HEK293 (cell line): ENCODE data around the gene B3GALT2.

Experiments used
- PRDM1 ChIP-seq: fragments of 450-650 bp; formaldehyde crosslinking; IDR thresholded peaks from 2 replicates; pipeline ENCODE4; 2016; ENCODE audit warnings: missing biosample characterization, missing genetic modification characterization
- SP3 ChIP-seq: fragments of 450-650 bp; formaldehyde crosslinking; IDR thresholded peaks from 2 replicates; pipeline ENCODE4 v1.5.1; 2016; ENCODE audit warnings: missing biosample characterization, missing genetic modification characterization
- TRIM28 ChIP-seq: IDR thresholded peaks from 2 replicates; pipeline ENCODE4 v1.6.1; 2011; ENCODE audit warnings: low read length, control low read depth, borderline replicate concordance
- ZNF335 ChIP-seq: fragments of 450-650 bp; formaldehyde crosslinking; conservative IDR thresholded peaks from 2 replicates; pipeline ENCODE4 v1.5.1; 2016; ENCODE audit warnings: missing biosample characterization, missing genetic modification characterization
- ZNF341 ChIP-seq: fragments of 450-650 bp; formaldehyde crosslinking; IDR thresholded peaks from 2 replicates; pipeline ENCODE4; 2016; ENCODE audit warnings: low read depth, missing biosample characterization, missing genetic modification characterization
- ZNF423 ChIP-seq: fragments of 450-650 bp; formaldehyde crosslinking; IDR thresholded peaks from 2 replicates; pipeline ENCODE4 v1.5.1; 2016; ENCODE audit warnings: missing biosample characterization, missing genetic modification characterization
- TF ChIP-seq, protein P1 (sequence below): fragments of 450-650 bp; formaldehyde crosslinking; IDR thresholded peaks from 2 replicates; pipeline ENCODE4 v1.5.1; 2016; ENCODE audit warnings: missing biosample characterization, missing genetic modification characterization
- TF ChIP-seq, protein P2 (sequence below): fragments of 450-650 bp; formaldehyde crosslinking; IDR thresholded peaks from 2 replicates; pipeline ENCODE4 v1.5.1; 2017; ENCODE audit warnings: missing biosample characterization, mild to moderate bottlenecking, missing genetic modification characterization, moderate library complexity

DNA sequence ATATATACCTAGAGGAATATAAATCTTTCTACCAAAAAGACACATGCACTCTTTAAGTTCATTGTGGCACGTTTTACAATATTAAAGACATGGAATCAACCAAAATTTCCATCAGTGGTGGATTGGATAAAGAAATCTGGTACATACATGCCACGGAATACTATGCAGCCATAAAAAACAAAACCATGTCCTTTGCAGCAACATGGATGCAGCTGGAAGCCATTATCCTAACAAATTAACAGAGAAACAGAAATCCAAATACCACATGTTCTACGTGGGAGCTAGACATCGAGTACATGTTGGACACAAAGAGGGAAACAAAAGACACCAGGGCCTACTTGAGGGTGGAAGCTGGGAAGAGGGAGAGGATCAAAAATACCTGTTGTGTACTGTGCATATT, 33.0 kb upstream of the B3GALT2 start:
- no peak for TF ChIP-seq ZNF341
- TF ChIP-seq ZNF335 (tag by site-specific recombination) = no peak
- TF ChIP-seq, protein P1, sequence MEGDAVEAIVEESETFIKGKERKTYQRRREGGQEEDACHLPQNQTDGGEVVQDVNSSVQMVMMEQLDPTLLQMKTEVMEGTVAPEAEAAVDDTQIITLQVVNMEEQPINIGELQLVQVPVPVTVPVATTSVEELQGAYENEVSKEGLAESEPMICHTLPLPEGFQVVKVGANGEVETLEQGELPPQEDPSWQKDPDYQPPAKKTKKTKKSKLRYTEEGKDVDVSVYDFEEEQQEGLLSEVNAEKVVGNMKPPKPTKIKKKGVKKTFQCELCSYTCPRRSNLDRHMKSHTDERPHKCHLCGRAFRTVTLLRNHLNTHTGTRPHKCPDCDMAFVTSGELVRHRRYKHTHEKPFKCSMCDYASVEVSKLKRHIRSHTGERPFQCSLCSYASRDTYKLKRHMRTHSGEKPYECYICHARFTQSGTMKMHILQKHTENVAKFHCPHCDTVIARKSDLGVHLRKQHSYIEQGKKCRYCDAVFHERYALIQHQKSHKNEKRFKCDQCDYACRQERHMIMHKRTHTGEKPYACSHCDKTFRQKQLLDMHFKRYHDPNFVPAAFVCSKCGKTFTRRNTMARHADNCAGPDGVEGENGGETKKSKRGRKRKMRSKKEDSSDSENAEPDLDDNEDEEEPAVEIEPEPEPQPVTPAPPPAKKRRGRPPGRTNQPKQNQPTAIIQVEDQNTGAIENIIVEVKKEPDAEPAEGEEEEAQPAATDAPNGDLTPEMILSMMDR (tag by site-specific recombination) = no peak
- TF ChIP-seq ZNF423 = no peak
- TF ChIP-seq TRIM28 = no peak
- no peak for TF ChIP-seq PRDM1 (tag by site-specific recombination)
- no peak for TF ChIP-seq SP3
- TF ChIP-seq, protein P2, sequence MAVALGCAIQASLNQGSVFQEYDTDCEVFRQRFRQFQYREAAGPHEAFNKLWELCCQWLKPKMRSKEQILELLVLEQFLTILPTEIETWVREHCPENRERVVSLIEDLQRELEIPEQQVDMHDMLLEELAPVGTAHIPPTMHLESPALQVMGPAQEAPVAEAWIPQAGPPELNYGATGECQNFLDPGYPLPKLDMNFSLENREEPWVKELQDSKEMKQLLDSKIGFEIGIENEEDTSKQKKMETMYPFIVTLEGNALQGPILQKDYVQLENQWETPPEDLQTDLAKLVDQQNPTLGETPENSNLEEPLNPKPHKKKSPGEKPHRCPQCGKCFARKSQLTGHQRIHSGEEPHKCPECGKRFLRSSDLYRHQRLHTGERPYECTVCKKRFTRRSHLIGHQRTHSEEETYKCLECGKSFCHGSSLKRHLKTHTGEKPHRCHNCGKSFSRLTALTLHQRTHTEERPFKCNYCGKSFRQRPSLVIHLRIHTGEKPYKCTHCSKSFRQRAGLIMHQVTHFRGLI = no peak
